Measurements from ENCODE around the gene TMEM219.

- TF ChIP-seq, protein P1, sequence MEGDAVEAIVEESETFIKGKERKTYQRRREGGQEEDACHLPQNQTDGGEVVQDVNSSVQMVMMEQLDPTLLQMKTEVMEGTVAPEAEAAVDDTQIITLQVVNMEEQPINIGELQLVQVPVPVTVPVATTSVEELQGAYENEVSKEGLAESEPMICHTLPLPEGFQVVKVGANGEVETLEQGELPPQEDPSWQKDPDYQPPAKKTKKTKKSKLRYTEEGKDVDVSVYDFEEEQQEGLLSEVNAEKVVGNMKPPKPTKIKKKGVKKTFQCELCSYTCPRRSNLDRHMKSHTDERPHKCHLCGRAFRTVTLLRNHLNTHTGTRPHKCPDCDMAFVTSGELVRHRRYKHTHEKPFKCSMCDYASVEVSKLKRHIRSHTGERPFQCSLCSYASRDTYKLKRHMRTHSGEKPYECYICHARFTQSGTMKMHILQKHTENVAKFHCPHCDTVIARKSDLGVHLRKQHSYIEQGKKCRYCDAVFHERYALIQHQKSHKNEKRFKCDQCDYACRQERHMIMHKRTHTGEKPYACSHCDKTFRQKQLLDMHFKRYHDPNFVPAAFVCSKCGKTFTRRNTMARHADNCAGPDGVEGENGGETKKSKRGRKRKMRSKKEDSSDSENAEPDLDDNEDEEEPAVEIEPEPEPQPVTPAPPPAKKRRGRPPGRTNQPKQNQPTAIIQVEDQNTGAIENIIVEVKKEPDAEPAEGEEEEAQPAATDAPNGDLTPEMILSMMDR (IDR thresholded peaks at IDR 0.05) = no peak
- TF ChIP-seq POLR2AphosphoS5 (IDR thresholded peaks at IDR 0.05) = no peak
These were observed 13.3 kb downstream of the TMEM219 start for GRCh38 chr16:29975134-29975538.

Data from transverse colon (tissue), 4 donors.